ENCODE results near the gene TECTA.

TECTA gene

DNA sequence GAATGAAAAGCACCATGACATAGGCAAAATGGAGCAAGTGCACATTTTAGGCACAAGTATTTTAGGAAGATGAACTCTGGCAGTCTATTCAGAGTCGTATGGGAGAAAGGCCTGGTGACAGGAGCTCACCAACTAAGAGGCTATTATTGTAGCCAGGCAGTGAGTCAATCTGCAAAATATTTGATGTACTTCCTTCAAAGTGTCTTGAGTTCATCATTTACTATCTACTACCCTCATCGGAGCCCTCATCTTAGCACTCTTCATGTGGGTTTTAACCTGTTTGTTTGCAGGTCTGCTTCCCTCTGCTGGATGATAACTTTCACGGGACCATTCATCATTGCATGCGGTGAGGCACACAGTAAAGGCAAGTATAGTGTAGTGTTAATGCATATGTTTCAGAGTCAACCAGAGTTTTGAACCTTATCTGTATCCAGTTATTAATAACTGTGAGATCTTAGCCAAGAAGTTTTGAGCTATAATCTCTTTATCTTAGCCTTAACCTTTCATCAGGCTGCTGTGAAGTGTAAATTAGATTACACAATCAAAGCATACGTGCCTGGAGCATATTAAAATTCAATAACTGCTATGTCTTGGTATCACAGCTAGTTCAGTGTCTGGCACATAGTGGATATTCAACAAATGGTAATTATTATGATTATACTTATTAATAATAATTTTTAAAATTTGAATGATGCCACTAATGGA lies 120.6 kb downstream of the TECTA start:
- no peak overlapping the region for H3K4me2 ChIP-seq (ENCODE audit: low read depth, low read length)
- no peak overlapping the region for H3K9ac ChIP-seq (ENCODE audit: low read length)
- no peaks in the 10 kb centered on the region for H3K27me3 ChIP-seq (replicated peaks; ENCODE audit: insufficient read depth, low read length)
- H2AFZ ChIP-seq (ENCODE audit: low read length): no peak overlapping the region
- no peaks in the 10 kb centered on the region for H3K9me3 ChIP-seq (replicated peaks; ENCODE audit: insufficient read depth, low read length)
- H3K4me3 ChIP-seq (ENCODE audit: low read length): no peak overlapping the region
- no peaks in the 10 kb centered on the region for H3K9me2 ChIP-seq (replicated peaks; ENCODE audit: insufficient read depth, low read length)
- TF ChIP-seq, protein P1, sequence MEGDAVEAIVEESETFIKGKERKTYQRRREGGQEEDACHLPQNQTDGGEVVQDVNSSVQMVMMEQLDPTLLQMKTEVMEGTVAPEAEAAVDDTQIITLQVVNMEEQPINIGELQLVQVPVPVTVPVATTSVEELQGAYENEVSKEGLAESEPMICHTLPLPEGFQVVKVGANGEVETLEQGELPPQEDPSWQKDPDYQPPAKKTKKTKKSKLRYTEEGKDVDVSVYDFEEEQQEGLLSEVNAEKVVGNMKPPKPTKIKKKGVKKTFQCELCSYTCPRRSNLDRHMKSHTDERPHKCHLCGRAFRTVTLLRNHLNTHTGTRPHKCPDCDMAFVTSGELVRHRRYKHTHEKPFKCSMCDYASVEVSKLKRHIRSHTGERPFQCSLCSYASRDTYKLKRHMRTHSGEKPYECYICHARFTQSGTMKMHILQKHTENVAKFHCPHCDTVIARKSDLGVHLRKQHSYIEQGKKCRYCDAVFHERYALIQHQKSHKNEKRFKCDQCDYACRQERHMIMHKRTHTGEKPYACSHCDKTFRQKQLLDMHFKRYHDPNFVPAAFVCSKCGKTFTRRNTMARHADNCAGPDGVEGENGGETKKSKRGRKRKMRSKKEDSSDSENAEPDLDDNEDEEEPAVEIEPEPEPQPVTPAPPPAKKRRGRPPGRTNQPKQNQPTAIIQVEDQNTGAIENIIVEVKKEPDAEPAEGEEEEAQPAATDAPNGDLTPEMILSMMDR (IDR thresholded peaks at IDR 0.05; ENCODE audit: low read length): no peak
- TF ChIP-seq EZH2 (optimal IDR thresholded peaks at IDR 0.05; ENCODE audit: low read depth, low read length) (no peak), EZH2phosphoT487 (IDR thresholded peaks at IDR 0.05; ENCODE audit: low read length) (no peak)
- no peak overlapping the region for H3K27ac ChIP-seq (ENCODE audit: low read length)
- no peaks in the 10 kb centered on the region for H3K79me2 ChIP-seq (ENCODE audit: low read length)
- H3K36me3 ChIP-seq (replicated peaks; ENCODE audit: insufficient read depth, low read length): no peaks in the 10 kb centered on the region
- no peaks in the 10 kb centered on the region for H3K4me1 ChIP-seq (ENCODE audit: low read length)
- H3F3A ChIP-seq (ENCODE audit: insufficient read depth, low read length): no peaks in the 10 kb centered on the region
- H4K20me1 ChIP-seq (ENCODE audit: insufficient read depth, low read length): no peaks in the 10 kb centered on the region
- DNase-seq: no peak

DNA sequence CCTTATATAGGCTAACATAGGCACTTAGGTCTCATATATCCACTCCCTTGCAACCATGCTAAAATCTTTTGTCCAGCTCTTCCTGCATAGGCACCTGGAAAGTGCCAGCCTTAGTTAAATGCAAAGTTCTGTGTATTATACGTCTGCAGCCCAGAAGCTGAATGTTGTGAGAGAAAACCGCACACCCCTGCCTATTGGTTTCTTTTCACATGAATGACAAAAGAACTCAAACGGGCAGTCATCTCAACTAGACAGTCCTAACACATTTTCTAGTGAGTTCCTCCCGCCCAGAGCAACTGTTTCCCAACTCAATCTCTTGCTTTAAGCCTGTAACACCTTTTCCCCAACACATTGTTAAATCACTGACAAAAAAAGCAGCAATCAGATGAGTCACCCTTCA lies 122.1 kb downstream of the TECTA start:
- no peaks in the 10 kb centered on the region for H3K27me3 ChIP-seq (replicated peaks; ENCODE audit: insufficient read depth, low read length)
- TF ChIP-seq, protein P1 (IDR thresholded peaks at IDR 0.05; ENCODE audit: low read length): no peak
- no peak for TF ChIP-seq EZH2phosphoT487 (IDR thresholded peaks at IDR 0.05; ENCODE audit: low read length)
- TF ChIP-seq EZH2 (optimal IDR thresholded peaks at IDR 0.05; ENCODE audit: low read depth, low read length): no peak
- no peaks in the 10 kb centered on the region for H3F3A ChIP-seq (ENCODE audit: insufficient read depth, low read length)
- no peak overlapping the region for H2AFZ ChIP-seq (ENCODE audit: low read length)
- H4K20me1 ChIP-seq (ENCODE audit: insufficient read depth, low read length): no peaks in the 10 kb centered on the region
- no peak overlapping the region for H3K27ac ChIP-seq (ENCODE audit: low read length)
- no peaks in the 10 kb centered on the region for H3K4me1 ChIP-seq (ENCODE audit: low read length)
- DNase-seq: no peak
- H3K36me3 ChIP-seq (replicated peaks; ENCODE audit: insufficient read depth, low read length): no peaks in the 10 kb centered on the region
- H3K4me2 ChIP-seq (ENCODE audit: low read depth, low read length): no peak overlapping the region
- no peak overlapping the region for H3K4me3 ChIP-seq (ENCODE audit: low read length)
- no peak overlapping the region for H3K9ac ChIP-seq (ENCODE audit: low read length)
- no peaks in the 10 kb centered on the region for H3K9me2 ChIP-seq (replicated peaks; ENCODE audit: insufficient read depth, low read length)
- H3K79me2 ChIP-seq (ENCODE audit: low read length): no peaks in the 10 kb centered on the region
- H3K9me3 ChIP-seq (replicated peaks; ENCODE audit: insufficient read depth, low read length): no peaks in the 10 kb centered on the region

DNA sequence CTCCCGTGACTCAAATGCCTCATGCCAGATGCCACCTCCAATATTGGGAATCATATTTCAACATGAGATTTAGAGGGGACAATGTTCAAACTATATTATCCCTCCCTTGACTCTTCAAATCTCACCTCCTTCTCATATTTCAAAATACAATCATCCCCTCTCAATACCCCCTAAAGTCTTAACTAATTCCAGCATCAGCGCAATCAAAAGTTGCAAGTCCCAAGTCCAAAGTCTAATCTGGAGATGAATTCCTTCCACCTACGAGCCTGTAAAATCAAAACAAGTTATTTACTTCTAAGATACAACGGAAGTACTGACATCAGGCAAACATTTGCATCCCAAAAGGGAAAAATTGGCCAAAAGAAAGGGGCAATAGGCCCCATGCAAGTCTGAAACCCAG lies 124.3 kb downstream of the TECTA start:
- Histone ChIP-seq H2AFZ (ENCODE audit: low read length) (no peak overlapping the region), H3F3A (ENCODE audit: insufficient read depth, low read length) (no peaks in the 10 kb centered on the region), H3K9me3 (replicated peaks; ENCODE audit: insufficient read depth, low read length) (no peaks in the 10 kb centered on the region), H3K27me3 (replicated peaks; ENCODE audit: insufficient read depth, low read length) (no peaks in the 10 kb centered on the region), H3K4me2 (ENCODE audit: low read depth, low read length) (no peak overlapping the region), H3K9me2 (replicated peaks; ENCODE audit: insufficient read depth, low read length) (no peaks in the 10 kb centered on the region), H3K27ac (ENCODE audit: low read length) (no peak overlapping the region), H3K4me3 (ENCODE audit: low read length) (no peak overlapping the region), H4K20me1 (ENCODE audit: insufficient read depth, low read length) (no peaks in the 10 kb centered on the region), H3K79me2 (ENCODE audit: low read length) (no peaks in the 10 kb centered on the region), H3K9ac (ENCODE audit: low read length) (no peak overlapping the region), H3K4me1 (ENCODE audit: low read length) (no peaks in the 10 kb centered on the region), H3K36me3 (replicated peaks; ENCODE audit: insufficient read depth, low read length) (no peaks in the 10 kb centered on the region)
- TF ChIP-seq, protein P1 (IDR thresholded peaks at IDR 0.05; ENCODE audit: low read length): no peak
- TF ChIP-seq EZH2 (optimal IDR thresholded peaks at IDR 0.05; ENCODE audit: low read depth, low read length) (no peak), EZH2phosphoT487 (IDR thresholded peaks at IDR 0.05; ENCODE audit: low read length) (no peak)
- no peak for DNase-seq

Data from MM.1S (cell line).